ENCODE measurements around the gene MUC2. TPM values are rescaled to one million over a fixed set of nuclear protein-coding genes. Genes with fewer than 3 reads are reported as not detected.

Gene MUC2
- polyA plus RNA-seq, 3 donors: not detected

DNA sequence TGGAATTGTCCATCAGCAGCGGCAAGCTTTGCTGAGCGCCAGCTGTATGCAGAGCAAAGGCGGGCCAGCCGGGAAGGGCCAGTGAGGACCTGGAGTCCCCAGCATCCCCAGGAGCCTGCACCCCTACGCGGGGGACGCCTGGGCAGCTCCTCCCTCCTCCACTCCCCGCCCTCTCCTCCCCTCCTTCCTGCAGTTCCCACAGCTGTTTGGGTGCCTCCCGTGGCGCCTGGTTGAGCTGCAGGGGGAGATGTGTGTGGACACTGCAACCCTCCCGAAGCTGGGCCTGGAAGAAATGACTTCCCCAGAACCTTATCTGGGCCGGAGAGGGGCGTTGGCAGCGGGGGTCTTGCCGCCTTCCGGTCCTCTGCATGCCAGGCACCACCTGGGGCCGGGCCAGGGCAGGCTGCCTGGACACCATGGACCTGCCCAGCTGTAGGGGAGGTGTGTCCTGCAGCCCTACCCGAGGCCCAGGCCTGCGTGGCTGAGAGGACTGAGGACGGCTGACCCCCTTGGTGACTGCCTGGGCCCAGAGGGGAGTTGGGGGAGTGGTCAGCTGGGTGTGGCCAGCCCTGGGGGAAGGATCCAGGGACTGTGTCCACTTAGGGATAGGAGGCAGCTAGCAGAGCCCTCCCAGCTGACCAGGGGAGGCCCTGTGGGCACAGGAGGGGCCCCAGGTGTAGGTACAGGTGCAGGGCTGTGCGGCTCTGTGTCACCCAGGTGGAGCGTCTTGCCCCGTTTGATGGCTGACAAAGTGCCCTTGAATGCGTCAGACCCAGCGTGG, 21.4 kb upstream of the MUC2 start:
- 82% methylated on average over 17 of the region's 25 CpGs for WGBS (ENCODE audit: insufficient coverage)
- no peak overlapping the region for H2AFZ ChIP-seq (ENCODE audit: insufficient read depth, low read depth, low read length, poor library complexity, severe bottlenecking)
- no peak overlapping the region for H3K4me2 ChIP-seq (replicated peaks; ENCODE audit: extremely low read depth, low read length, poor library complexity, severe bottlenecking)
- no peaks in the 10 kb centered on the region for H3K9me3 ChIP-seq (replicated peaks in 1 of 2; ENCODE audit: control insufficient read depth in 1 of 2, insufficient read depth in 1 of 2, low read length in 2 of 2)
- TF ChIP-seq, protein P1, sequence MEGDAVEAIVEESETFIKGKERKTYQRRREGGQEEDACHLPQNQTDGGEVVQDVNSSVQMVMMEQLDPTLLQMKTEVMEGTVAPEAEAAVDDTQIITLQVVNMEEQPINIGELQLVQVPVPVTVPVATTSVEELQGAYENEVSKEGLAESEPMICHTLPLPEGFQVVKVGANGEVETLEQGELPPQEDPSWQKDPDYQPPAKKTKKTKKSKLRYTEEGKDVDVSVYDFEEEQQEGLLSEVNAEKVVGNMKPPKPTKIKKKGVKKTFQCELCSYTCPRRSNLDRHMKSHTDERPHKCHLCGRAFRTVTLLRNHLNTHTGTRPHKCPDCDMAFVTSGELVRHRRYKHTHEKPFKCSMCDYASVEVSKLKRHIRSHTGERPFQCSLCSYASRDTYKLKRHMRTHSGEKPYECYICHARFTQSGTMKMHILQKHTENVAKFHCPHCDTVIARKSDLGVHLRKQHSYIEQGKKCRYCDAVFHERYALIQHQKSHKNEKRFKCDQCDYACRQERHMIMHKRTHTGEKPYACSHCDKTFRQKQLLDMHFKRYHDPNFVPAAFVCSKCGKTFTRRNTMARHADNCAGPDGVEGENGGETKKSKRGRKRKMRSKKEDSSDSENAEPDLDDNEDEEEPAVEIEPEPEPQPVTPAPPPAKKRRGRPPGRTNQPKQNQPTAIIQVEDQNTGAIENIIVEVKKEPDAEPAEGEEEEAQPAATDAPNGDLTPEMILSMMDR (IDR thresholded peaks at IDR 0.05): no peak
- Mint-ChIP-seq H3K4me3 (no peak overlapping the region), H3K36me3 (no peaks in the 10 kb centered on the region), H3K4me1 (peaks cover 3% of the 10 kb centered on the region), H3K9me3 (no peaks in the 10 kb centered on the region), H3K27ac (no peak overlapping the region), H3K27me3 (ENCODE audit: low read depth in 3 of 3) (peaks cover 6 to 20% (median 17%) of the 10 kb centered on the region in 3 donors)
- no peaks in the 10 kb centered on the region for H3K79me2 ChIP-seq (ENCODE audit: insufficient read depth, low read length)
- H3K36me3 ChIP-seq (replicated peaks in 1 of 2; ENCODE audit: control insufficient read depth in 1 of 2, insufficient read depth in 2 of 2, low read length in 2 of 2): no peaks in the 10 kb centered on the region
- no peak overlapping the region for H3K4me3 ChIP-seq (replicated peaks in 1 of 3; ENCODE audit: low read depth in 2 of 3, low read length in 3 of 3)
- DNase-seq: no peak
- no peak overlapping the region for H3K9ac ChIP-seq (ENCODE audit: insufficient read depth, low read length, poor library complexity, severe bottlenecking)
- intact Hi-C loops (cut with micrococcal nuclease): no loop called here
- no peaks in the 10 kb centered on the region for H4K20me1 ChIP-seq (ENCODE audit: insufficient read depth, low read length)
- H3K4me1 ChIP-seq (ENCODE audit: control insufficient read depth in 1 of 2, insufficient read depth in 2 of 2, low read length in 2 of 2): no peaks in the 10 kb centered on the region
- peaks cover 0 to 5% of the 10 kb centered on the region in 2 donors for H3K27me3 ChIP-seq (ENCODE audit: control insufficient read depth in 2 of 2, insufficient read depth in 2 of 2, low read length in 2 of 2)
- no peak overlapping the region for H3K27ac ChIP-seq (ENCODE audit: low read depth in 1 of 2, low read length in 2 of 2)

DNA sequence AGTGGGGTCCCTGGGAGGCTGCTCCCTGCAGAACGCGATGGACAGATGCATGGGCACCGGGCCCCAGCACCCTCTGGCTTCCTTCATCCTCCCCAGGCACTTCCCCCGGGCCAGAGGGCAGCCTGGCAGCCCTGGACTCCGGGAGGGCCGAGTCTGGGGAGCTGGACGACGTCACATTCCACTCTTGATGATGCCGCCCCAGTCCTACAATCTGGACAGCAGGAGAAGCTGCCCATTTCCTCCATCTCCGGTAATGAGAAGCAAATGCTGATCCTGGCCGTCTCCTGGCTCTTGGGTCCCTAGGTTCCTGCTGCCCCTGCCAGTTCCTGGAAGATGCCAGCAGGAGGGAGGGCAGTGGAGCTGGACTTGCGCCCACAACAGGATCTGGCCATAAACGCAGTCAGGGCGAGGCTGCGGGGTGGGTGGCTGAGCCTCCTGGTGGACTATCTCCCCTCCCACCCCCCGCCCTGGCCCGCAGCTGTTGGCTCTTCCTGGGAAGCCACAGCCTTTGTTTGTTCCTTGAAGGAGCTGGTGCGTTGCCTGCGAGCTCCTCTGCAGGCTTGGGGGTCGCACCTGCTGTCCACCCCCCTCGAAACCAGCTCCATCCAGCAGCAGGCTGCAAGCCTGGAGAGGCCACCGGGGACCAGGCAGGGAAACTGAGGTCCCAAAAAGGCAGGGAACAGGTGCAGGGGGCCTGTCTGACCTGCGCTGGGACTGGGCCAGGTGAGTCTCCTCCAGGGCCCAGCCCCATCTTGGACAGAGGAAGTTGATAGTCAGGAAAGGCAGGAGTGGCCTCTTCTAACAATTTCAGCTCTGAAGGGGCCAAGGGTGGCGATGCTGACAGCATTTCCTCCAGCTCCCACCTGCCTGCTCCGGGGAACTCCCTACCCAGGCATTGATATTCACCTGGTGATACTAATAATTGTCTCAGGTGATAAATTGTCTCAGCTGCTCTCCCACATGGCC, 20.2 kb upstream of the MUC2 start:
- H3K9me3 ChIP-seq (replicated peaks in 1 of 2; ENCODE audit: control insufficient read depth in 1 of 2, insufficient read depth in 1 of 2, low read length in 2 of 2): no peaks in the 10 kb centered on the region
- no peaks in the 10 kb centered on the region for H4K20me1 ChIP-seq (ENCODE audit: insufficient read depth, low read length)
- intact Hi-C loops (cut with micrococcal nuclease): no loop called here
- H3K4me3 Mint-ChIP-seq: no peak overlapping the region
- no peaks in the 10 kb centered on the region for H3K27me3 ChIP-seq (ENCODE audit: control insufficient read depth in 2 of 2, insufficient read depth in 2 of 2, low read length in 2 of 2)
- H3K9me3 Mint-ChIP-seq: no peaks in the 10 kb centered on the region
- H3K27ac Mint-ChIP-seq: no peak overlapping the region
- H3K36me3 ChIP-seq (replicated peaks in 1 of 2; ENCODE audit: control insufficient read depth in 1 of 2, insufficient read depth in 2 of 2, low read length in 2 of 2): no peaks in the 10 kb centered on the region
- no peak overlapping the region for H3K4me2 ChIP-seq (replicated peaks; ENCODE audit: extremely low read depth, low read length, poor library complexity, severe bottlenecking)
- WGBS (ENCODE audit: insufficient coverage): 88% methylated on average over 21 of the region's 25 CpGs
- TF ChIP-seq, protein P1 (IDR thresholded peaks at IDR 0.05): no peak
- DNase-seq: no peak
- no peak overlapping the region for H3K4me3 ChIP-seq (replicated peaks in 1 of 3; ENCODE audit: low read depth in 2 of 3, low read length in 3 of 3)
- H3K36me3 Mint-ChIP-seq: no peaks in the 10 kb centered on the region
- H3K4me1 ChIP-seq (ENCODE audit: control insufficient read depth in 1 of 2, insufficient read depth in 2 of 2, low read length in 2 of 2): no peaks in the 10 kb centered on the region
- H2AFZ ChIP-seq (ENCODE audit: insufficient read depth, low read depth, low read length, poor library complexity, severe bottlenecking): no peak overlapping the region
- H3K9ac ChIP-seq (ENCODE audit: insufficient read depth, low read length, poor library complexity, severe bottlenecking): no peak overlapping the region
- H3K27ac ChIP-seq (ENCODE audit: low read depth in 1 of 2, low read length in 2 of 2): no peak overlapping the region
- no peaks in the 10 kb centered on the region for H3K4me1 Mint-ChIP-seq
- H3K27me3 Mint-ChIP-seq (ENCODE audit: low read depth in 3 of 3): peaks cover 4 to 12% (median 9%) of the 10 kb centered on the region in 3 donors
- no peaks in the 10 kb centered on the region for H3K79me2 ChIP-seq (ENCODE audit: insufficient read depth, low read length)

Measured in CD14-positive monocyte (primary cell).